ENCODE data around the gene ANKRD12. TPM values are rescaled to one million over a fixed set of nuclear protein-coding genes. Genes with fewer than 3 reads are reported as not detected.

The ANKRD12 gene
- polyA plus RNA-seq, 1 donor (not counting 4 experiments of a cell fraction or from before 2014, with no cell fraction given), result 8.0 TPM

- Histone ChIP-seq H3K27ac (ENCODE audit: control insufficient read depth, insufficient read depth, low read length) (no peak overlapping the region), H3K9ac (ENCODE audit: control insufficient read depth, extremely low read depth, insufficient read depth, low read length) (no peak overlapping the region), H3K27me3 (ENCODE audit: control insufficient read depth, extremely low read depth, insufficient read depth, low read length) (no peaks in the 10 kb centered on the region), H3K4me1 (ENCODE audit: control insufficient read depth, extremely low read depth, insufficient read depth, low read length) (no peaks in the 10 kb centered on the region), H3K4me3 (ENCODE audit: control insufficient read depth in 2 of 3, extremely low read depth in 1 of 3, insufficient read depth in 2 of 3, low read depth in 1 of 3, low read length in 3 of 3) (no peak overlapping the region), H2AFZ (ENCODE audit: control insufficient read depth, low read length) (no peak overlapping the region), H3K4me2 (ENCODE audit: control insufficient read depth, extremely low read depth, insufficient read depth, low read depth, low read length) (no peak overlapping the region), H3K79me2 (ENCODE audit: control insufficient read depth, insufficient read depth, low read length) (peaks cover 68% of the 10 kb centered on the region), H3K36me3 (ENCODE audit: control insufficient read depth in 2 of 2, extremely low read depth in 1 of 2, insufficient read depth in 2 of 2, low read length in 2 of 2) (no peaks in the 10 kb centered on the region), H3K9me1 (ENCODE audit: control insufficient read depth, extremely low read depth, insufficient read depth, low read length) (no peaks in the 10 kb centered on the region), H4K20me1 (ENCODE audit: control insufficient read depth, extremely low read depth, insufficient read depth, low read length) (peaks cover 2% of the 10 kb centered on the region), H3K9me3 (ENCODE audit: control insufficient read depth, low read depth, low read length) (no peaks in the 10 kb centered on the region)
- DNase-seq (ENCODE audit: low read depth, low spot score) (no peak), FAIRE-seq (no peak)
- dilution Hi-C loops (cut with MboI; ENCODE audit: extremely low pct_ligation_motif_present, low sequenced_read_pairs), result no loop called here
- TF ChIP-seq EZH2 (IDR thresholded peaks at IDR 0.05; ENCODE audit: low read length) (no peak), CTCF (optimal IDR thresholded peaks at IDR 0.05 in 1 of 3, IDR thresholded peaks at IDR 0.05 in 1 of 3, conservative IDR thresholded peaks at IDR 0.05 in 1 of 3; ENCODE audit: extremely low read depth in 1 of 3, insufficient read depth in 2 of 3, low read length in 3 of 3) (no peak)
These were observed 20.1 kb downstream of the ANKRD12 start for GRCh38 chr18:9156604-9157249.

- no peak for FAIRE-seq
- H3K79me2 ChIP-seq (ENCODE audit: control insufficient read depth, insufficient read depth, low read length), result peaks cover 70% of the 10 kb centered on the region
These were observed 21.2 kb downstream of the ANKRD12 start for GRCh38 chr18:9157806-9158205.

More at GRCh38 chr18:9157806-9158205, 21.2 kb downstream of the ANKRD12 start:
- H3K27ac ChIP-seq (ENCODE audit: control insufficient read depth, insufficient read depth, low read length), result no peak overlapping the region
- no peaks in the 10 kb centered on the region for H3K27me3 ChIP-seq (ENCODE audit: control insufficient read depth, extremely low read depth, insufficient read depth, low read length)
- H3K9me1 ChIP-seq (ENCODE audit: control insufficient read depth, extremely low read depth, insufficient read depth, low read length), result no peaks in the 10 kb centered on the region
- H3K9ac ChIP-seq (ENCODE audit: control insufficient read depth, extremely low read depth, insufficient read depth, low read length), result no peak overlapping the region
- H3K36me3 ChIP-seq (ENCODE audit: control insufficient read depth in 2 of 2, extremely low read depth in 1 of 2, insufficient read depth in 2 of 2, low read length in 2 of 2), result no peaks in the 10 kb centered on the region
- H3K9me3 ChIP-seq (ENCODE audit: control insufficient read depth, low read depth, low read length), result no peaks in the 10 kb centered on the region
- H3K4me3 ChIP-seq (ENCODE audit: control insufficient read depth in 2 of 3, extremely low read depth in 1 of 3, insufficient read depth in 2 of 3, low read depth in 1 of 3, low read length in 3 of 3), result no peak overlapping the region
- H2AFZ ChIP-seq (ENCODE audit: control insufficient read depth, low read length), result no peak overlapping the region
- TF ChIP-seq EZH2 (IDR thresholded peaks at IDR 0.05; ENCODE audit: low read length) (no peak), CTCF (optimal IDR thresholded peaks at IDR 0.05 in 1 of 3, IDR thresholded peaks at IDR 0.05 in 1 of 3, conservative IDR thresholded peaks at IDR 0.05 in 1 of 3; ENCODE audit: extremely low read depth in 1 of 3, insufficient read depth in 2 of 3, low read length in 3 of 3) (no peak)
- dilution Hi-C loops (cut with MboI; ENCODE audit: extremely low pct_ligation_motif_present, low sequenced_read_pairs), result no loop called here
- DNase-seq (ENCODE audit: low read depth, low spot score), result no peak
- peaks cover 2% of the 10 kb centered on the region for H4K20me1 ChIP-seq (ENCODE audit: control insufficient read depth, extremely low read depth, insufficient read depth, low read length)
- H3K4me1 ChIP-seq (ENCODE audit: control insufficient read depth, extremely low read depth, insufficient read depth, low read length), result no peaks in the 10 kb centered on the region
- no peak overlapping the region for H3K4me2 ChIP-seq (ENCODE audit: control insufficient read depth, extremely low read depth, insufficient read depth, low read depth, low read length)
